Thoracic aorta (tissue), 2 donors: ENCODE measurements around the gene METTL5. TPM values are rescaled to one million over a fixed set of nuclear protein-coding genes. Genes with fewer than 3 reads are reported as not detected.

Experiments used
- ATAC-seq: fragments of 150-250 bp; one replicate; pipeline ENCODE4 v1.8.0; 2017; ENCODE audit warnings: low read depth; ENCODE audit not compliant: insufficient number of reproducible peaks, low FRiP score
- DNase-seq: peaks from one replicate; pipeline ENCODE4 v3.0.0-alpha.2; 2020; ENCODE audit warnings: low spot score
- H3K27ac ChIP-seq, 2 donors: fragments of 200-600 bp; sonication (generic); 1 replicate in 1 of 2; 2 replicates in 1 of 2; pipeline ENCODE4 v1.5.1; 2016; ENCODE audit warnings: mild to moderate bottlenecking in 2 of 2, moderate library complexity in 2 of 2
- H3K27me3 ChIP-seq: fragments of 200-600 bp; sonication (generic); replicated peaks from 2 replicates; pipeline ENCODE4 v1.6.0; 2016; ENCODE audit warnings: mild to moderate bottlenecking; ENCODE audit not compliant: insufficient read depth
- H3K36me3 ChIP-seq: fragments of 200-600 bp; sonication (generic); one replicate; pipeline ENCODE4 v1.5.1; 2016
- H3K4me1 ChIP-seq, 2 donors: fragments of 200-600 bp; sonication (generic); 1 replicate in 1 of 2; 2 replicates in 1 of 2; pipeline versions ENCODE4 v1.5.1 to v1.6.0; 2016; ENCODE audit warnings: low read depth in 2 of 2, mild to moderate bottlenecking in 1 of 2; ENCODE audit not compliant: control insufficient read depth in 1 of 2
- H3K4me3 ChIP-seq: fragments of 200-600 bp; sonication (generic); 2 replicates; pipeline ENCODE4 v1.5.1; 2016; ENCODE audit warnings: mild to moderate bottlenecking
- H3K9me3 ChIP-seq: fragments of 200-600 bp; sonication (generic); 2 replicates; pipeline ENCODE4 v1.5.1; 2016
- total RNA-seq, 2 donors: library from RNA; depleted of rRNA; stranded (reverse); fragments of >200 nt; gene quantifications; one replicate each; pipeline versions ENCODE4 v1.1.0 to v1.2.3, GENCODE V29; 2016
- TF ChIP-seq, protein P1 (sequence below): fragments of 200-600 bp; sonication (generic); IDR thresholded peaks from one replicate; pipeline ENCODE4 v1.5.1; 2019; ENCODE audit warnings: antibody characterized with exemption

The METTL5 gene
- total RNA-seq, 2 donors from 2014 or later: 25.3 to 73.5 TPM

DNA sequence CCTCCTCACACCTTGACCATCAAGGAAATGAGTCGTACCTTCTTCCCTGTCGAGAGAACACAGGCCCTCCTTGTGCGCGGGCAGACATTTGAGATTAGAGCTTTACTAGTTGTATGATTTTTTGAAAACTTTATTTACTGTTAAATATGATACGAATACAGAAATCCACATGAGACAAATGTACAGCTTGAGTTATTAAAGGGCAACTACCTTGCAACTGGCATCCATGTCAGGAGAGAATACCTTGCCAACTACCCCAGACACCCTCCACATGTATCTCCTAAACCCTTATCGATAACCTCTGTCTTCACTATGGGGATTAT, 62.8 kb downstream of the METTL5 start:
- Histone ChIP-seq H3K27ac (no peak overlapping the region), H3K4me3 (no peak overlapping the region), H3K9me3 (no peaks in the 10 kb centered on the region), H3K36me3 (no peaks in the 10 kb centered on the region), H3K4me1 (no peaks in the 10 kb centered on the region), H3K27me3 (no peaks in the 10 kb centered on the region)
- no peak for DNase-seq
- TF ChIP-seq, protein P1, sequence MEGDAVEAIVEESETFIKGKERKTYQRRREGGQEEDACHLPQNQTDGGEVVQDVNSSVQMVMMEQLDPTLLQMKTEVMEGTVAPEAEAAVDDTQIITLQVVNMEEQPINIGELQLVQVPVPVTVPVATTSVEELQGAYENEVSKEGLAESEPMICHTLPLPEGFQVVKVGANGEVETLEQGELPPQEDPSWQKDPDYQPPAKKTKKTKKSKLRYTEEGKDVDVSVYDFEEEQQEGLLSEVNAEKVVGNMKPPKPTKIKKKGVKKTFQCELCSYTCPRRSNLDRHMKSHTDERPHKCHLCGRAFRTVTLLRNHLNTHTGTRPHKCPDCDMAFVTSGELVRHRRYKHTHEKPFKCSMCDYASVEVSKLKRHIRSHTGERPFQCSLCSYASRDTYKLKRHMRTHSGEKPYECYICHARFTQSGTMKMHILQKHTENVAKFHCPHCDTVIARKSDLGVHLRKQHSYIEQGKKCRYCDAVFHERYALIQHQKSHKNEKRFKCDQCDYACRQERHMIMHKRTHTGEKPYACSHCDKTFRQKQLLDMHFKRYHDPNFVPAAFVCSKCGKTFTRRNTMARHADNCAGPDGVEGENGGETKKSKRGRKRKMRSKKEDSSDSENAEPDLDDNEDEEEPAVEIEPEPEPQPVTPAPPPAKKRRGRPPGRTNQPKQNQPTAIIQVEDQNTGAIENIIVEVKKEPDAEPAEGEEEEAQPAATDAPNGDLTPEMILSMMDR: no peak
- no peak for ATAC-seq

Other genes starting within 250 kb of the METTL5 start
- gene PPIG, start 240.6 kb downstream of the METTL5 start, total RNA-seq: 10 to 100 TPM; 30.9 to 68.5 TPM
- not detected for gene CFAP210, start 130.5 kb downstream of the METTL5 start, total RNA-seq
- 1 to 10 TPM in 1 of 2 donors, under 1 TPM in 1; 0.92 to 3.2 TPM for gene PHOSPHO2, start 130.4 kb downstream of the METTL5 start, total RNA-seq
- gene KLHL23, start 91.1 kb downstream of the METTL5 start, total RNA-seq: 10 to 100 TPM in 1 of 2 donors, 1 to 10 TPM in 1; 7.9 to 11.5 TPM
- 100 to 1,000 TPM in 1 of 2 donors, 10 to 100 TPM in 1; 65.9 to 335 TPM for gene SSB, start 26.0 kb downstream of the METTL5 start, total RNA-seq
- 10 to 100 TPM; 62.1 to 98.6 TPM for gene UBR3, start 2.5 kb upstream of the METTL5 start, total RNA-seq